NCI-H2227 (cell line): Measurements from ENCODE around the gene SLCO1B3.

Source experiments
- DNase-seq: peaks from one replicate; lab custom pipeline; 2025; ENCODE audit not compliant: unreplicated experiment; lab: John Stamatoyannopoulos, UW

The SLCO1B3 gene

GRCh38 chr12:20883288-20883687, 72.8 kb downstream of the SLCO1B3 start:
- no peak for DNase-seq

DNA sequence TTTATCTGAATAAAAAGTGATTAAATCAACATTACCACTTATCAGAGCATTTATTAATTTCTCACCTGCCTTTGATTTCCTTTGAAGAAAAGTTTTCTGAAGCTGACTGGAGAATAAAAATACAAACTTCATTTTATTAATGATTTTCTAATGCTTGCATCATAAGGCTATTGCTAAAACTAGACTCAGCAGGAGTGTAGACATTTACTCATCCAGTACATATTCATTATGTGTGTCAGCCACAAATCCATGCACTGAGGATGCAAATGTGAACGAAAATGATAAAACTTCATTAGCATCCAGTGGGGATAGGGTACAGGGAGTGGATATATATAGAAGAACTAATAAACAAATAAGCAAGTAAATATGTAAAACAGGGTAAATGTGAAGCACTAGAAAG, 74.6 kb downstream of the SLCO1B3 start:
- no peak for DNase-seq

DNA sequence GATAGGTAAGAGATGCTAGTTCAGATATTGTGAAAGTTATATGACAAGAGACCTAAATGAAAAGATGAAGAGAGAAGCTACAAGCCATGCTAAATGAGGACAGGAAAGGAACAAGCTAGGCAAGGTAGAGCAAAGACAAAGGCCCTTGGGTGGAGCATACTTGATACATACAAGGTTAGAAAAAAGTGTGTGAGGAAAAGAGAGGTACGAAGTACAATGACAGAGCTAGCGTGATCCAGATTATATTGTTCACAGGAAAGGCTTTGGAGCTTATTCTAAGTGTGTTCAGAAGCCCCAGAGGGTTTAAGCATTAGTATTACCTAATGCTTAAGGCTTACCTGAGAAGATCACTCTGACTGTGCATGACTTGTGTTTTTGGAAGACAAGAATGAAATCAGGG, 75.0 kb downstream of the SLCO1B3 start:
- no peak for DNase-seq

DNA sequence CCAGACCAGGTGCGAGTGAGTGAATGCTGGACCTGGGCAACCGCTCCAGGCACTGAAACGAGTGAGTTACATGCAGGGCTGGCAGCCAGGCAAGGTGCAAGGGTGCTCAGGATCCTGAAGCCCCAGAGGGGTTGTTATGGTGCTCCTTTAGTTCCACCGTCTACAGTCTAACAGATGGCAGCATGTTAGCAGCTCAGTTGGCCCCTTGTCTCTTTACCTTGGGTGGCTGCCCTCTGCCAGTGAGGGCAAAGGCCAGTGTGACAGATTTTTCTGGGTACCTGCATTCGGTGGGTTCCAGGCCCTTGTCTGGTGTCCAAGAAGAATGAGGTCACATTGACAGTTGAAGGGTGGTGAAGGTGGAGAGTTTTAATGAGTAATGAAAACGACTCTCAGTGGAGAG, 106.8 kb downstream of the SLCO1B3 start:
- no peak for DNase-seq

GRCh38 chr12:20917819-20918218, 107.3 kb downstream of the SLCO1B3 start:
- no peak for DNase-seq

- DNase-seq = no peak
Observed at GRCh38 chr12:20931894-20932293, 121.4 kb downstream of the SLCO1B3 start.

GRCh38 chr12:20946732-20947131, 136.2 kb downstream of the SLCO1B3 start:
- DNase-seq = no peak

DNA sequence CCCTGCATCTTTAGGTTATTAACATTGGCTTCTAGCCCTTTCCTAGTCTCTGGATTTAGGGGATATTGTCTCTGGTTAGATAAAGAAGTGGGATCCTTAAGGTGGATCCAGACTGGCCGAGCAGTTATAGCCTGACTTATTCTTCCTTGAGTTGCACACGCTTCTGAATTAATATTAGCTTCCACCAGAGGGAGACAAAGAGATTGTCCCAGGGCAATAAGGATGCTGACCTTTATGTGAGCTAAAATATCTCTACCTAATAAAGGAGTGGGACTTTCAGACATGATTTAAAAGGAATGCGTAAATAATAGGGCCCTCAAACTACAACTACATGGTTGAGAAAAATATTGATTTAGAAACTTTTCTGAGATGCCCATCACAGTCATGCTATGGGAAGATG, 139.7 kb downstream of the SLCO1B3 start:
- DNase-seq = no peak

GRCh38 chr12:20963303-20963702, 152.8 kb downstream of the SLCO1B3 start:
- DNase-seq = no peak

DNA sequence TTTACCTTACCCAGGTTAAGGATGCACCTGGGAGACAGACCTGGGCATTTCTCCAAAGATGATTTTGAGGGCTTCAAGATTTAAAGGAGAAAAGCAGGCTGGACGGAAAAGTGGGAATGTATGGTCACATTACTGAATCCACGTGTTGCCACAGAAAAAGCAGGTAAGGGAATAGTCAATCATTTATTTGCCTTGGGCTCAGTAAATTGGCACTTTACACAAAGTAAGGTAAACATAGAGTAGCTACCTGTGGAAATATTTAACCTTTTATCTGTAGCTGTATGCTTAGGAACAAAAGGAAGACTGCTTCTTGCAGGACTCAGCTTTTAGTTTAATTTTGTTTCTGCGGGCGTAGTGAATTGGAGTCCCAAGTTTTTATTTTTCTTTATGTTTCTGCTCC, 153.3 kb downstream of the SLCO1B3 start:
- no peak for DNase-seq
